Activated CD4-positive, CD25-positive, alpha-beta regulatory T cell treated with anti-CD3 and anti-CD28 coated beads, Interleukin-2, amount 50 U/mL, for 24 hours (primary cell): Measurements from ENCODE around the gene DESI2.

Experiments
- ATAC-seq, 2 donors: fragments of 150-1000 bp; cut with Tn5 transposase; one replicate each; pipeline ENCODE4 v1.10.0; 2021; ENCODE audit warnings: mild to moderate bottlenecking in 1 of 2, moderate library complexity in 1 of 2

DESI2 gene

GRCh38 chr1:244652623-244653438, at the start of gene DESI2:
TSS of gene DESI2 (plus strand) at chr1:244653126. CDS start at chr1:244653314, 188 bp downstream.
- ATAC-seq: peak; percentile 96 to 97

- no peak for ATAC-seq
Observed at GRCh38 chr1:244603498-244603897, 49.4 kb upstream of the DESI2 start.

DNA sequence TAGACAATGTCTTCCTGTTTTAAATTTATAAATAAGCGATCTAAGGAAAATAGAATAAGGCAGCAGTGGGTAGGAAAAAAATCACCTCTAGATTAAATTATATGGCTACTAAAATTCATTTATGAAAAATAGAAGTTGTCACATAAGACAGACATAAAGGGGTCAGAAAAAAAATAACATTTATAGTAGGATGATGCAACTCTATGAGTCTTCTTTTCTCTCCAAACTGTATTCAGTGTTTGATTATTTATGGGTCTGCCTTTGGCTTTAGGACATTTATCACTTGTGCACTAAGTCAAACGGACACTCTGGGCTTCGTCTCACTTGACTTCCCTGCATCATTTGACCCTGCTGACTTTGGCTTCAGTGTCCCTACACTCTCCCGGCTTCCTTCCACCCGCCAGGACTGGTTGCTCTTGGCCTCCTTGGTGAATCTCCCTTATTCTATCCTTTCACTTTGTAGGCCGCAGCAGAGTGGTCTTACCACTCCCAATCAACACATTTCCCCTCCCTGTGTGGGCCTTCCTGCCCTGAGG, 47.0 kb upstream of the DESI2 start:
- ATAC-seq: no peak

- no peak for ATAC-seq
Observed at GRCh38 chr1:244614113-244614836, 38.7 kb upstream of the DESI2 start.

- no peak for ATAC-seq
Observed at GRCh38 chr1:244614879-244615278, 38.0 kb upstream of the DESI2 start.

DNA sequence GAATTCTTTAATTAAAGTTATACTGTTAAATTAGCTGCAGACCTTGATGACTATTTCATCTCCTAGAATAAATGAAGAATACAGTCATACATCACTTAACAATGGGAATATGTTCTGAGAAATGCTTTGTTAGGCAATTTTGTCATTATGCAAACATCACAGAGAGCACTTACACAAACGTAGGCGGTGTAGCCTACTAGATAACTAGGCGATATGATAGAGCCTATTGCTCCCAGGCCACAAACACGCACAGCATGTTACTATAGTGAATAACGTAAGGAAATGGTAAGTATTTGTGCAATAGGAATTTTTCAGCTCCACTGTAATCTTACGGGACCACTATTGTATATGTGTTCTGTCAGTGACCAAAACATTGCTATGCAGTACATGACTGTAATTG, 37.6 kb upstream of the DESI2 start:
- no peak for ATAC-seq

DNA sequence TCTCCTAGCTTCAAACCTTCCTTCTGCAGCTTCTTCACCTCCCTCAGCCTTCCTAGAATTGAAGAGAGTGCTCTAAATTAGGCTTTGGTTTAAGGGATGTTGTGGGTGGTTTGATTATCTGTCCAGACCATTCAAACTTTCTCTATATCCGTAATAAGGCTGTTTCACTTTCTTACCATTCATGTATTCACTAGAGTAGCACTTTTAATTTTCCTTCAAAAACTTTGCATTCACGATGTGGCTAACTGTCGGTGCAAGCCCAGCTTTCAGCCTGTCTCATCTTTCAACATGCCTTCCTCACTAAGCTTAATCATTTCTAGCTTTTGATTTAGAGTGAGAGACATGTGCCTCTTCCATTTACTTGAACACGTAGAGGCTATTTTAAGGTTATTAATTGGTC, 26.2 kb upstream of the DESI2 start:
- ATAC-seq: no peak

- no peak for ATAC-seq
Observed at GRCh38 chr1:244628789-244629188, 24.1 kb upstream of the DESI2 start.

- ATAC-seq: no peak
Observed at GRCh38 chr1:244633140-244633539, 19.8 kb upstream of the DESI2 start.

GRCh38 chr1:244634546-244634945, 18.4 kb upstream of the DESI2 start:
- ATAC-seq: no peak

DNA sequence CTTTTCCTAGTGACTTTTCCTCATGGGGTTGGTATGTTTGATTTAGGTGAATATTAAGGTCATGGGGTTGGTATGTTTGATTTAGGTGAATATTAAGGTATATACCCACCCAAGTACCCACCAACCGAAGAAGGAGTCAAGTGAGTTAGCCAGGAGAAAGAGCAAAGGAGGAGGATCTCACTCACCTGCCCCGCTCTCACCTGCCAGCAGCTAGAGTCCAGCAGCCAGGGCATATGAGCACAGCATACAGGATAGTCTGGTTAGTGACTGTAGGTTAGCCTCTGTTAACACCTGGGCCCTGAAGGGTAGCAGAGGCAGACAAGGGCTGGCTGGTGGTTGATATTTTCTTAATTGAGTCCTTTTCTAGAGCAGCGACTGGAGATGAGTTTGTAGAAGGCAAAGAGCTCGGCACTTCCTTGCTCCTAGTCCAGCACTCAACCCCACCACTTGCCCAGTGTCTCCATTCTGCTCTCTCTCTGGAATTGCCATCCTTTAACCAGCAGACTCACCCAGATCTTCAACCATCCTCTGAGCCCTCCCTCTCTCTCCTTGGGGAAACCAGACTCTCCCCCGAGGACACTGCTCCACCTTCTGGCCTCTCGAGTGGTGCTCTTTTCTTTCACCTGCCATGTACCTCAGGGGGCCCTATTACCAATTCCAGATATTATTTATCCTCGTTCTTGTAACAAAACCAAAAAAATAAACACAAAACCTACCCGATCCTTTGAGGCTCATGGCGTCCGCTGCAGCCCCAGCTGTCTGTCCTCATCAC, 16.3 kb upstream of the DESI2 start:
- ATAC-seq: no peak

GRCh38 chr1:244639561-244639960, 13.4 kb upstream of the DESI2 start:
- no peak for ATAC-seq

- no peak for ATAC-seq
Observed at GRCh38 chr1:244640917-244641316, 12.0 kb upstream of the DESI2 start.

GRCh38 chr1:244642526-244642925, 10.4 kb upstream of the DESI2 start:
- no peak for ATAC-seq

DNA sequence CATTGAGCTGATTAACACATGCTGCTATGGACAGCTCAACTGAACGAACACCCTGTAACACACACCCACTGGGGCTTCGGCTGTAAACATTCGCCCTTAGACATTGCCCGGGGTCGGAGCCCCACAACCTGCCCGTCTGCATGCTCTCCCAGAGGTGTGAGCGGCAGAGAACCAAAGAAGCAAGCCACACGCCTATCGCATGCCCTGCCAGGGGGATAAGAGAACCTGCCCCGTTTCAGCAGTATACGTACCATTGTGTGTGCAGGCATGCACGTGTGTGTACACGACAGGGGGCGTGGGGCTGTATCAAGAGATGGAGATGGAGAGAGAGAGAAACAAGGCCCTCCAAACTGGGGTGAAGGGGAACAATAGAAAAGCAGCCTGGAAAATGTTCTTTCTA, 9.9 kb upstream of the DESI2 start:
- no peak for ATAC-seq

DNA sequence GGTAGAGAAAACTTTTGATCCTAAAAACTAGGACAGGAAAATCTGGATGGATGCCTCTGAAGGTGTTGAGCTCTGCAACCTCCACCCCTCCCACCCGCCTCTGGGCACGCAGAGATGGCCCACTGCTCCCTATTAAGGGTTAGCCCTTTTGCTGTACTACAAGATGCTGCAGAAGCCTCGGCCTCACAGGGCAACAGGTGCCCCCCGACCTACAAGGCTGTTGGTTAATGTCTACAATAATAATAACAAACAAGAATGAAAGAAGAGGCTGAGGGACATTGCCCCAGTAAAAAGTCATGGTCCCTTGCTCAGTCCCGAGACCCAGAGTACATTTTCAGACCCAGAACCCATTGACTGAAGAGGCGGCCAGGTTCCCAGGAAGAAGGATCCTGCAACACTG, 7.5 kb upstream of the DESI2 start:
- ATAC-seq: no peak

DNA sequence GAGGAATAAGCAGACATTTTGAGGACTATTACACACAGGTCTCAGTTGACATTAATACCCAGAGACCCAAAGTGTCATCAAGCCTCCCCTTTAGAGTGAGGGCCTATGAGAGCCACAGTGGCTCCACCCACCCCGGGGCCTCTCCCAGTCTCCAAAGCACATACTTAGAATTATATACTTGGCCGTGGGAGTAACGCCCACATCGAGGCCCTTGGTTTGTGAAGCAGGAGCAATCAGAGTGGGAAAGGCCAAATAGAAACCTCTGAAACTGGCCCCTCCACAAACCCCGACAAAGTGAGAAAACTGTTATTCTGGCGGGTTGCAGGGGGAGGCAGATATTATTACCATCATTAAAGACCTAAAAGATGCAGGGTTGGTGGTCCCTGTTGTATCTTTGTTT, 7.0 kb upstream of the DESI2 start:
- no peak for ATAC-seq

DNA sequence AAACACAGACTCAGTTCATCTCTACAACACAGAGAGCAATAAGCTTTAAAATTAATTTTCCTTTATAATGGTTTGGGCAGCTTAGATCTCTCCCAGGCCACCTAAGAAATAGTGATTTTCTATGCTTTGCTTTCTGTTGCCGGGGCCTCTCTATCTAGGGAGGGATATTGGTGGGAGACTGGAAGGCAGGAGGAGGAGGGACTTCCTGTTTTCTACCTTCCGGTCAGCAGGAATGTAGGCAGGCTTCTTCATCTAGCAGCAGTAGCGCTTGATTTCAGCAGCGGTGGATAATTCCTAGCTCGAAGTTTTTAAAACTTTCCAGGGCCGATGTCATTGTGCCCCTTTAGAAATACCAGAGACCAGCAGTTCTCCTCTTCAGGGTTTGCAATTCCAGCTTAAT, 5.1 kb upstream of the DESI2 start:
- ATAC-seq: no peak

DNA sequence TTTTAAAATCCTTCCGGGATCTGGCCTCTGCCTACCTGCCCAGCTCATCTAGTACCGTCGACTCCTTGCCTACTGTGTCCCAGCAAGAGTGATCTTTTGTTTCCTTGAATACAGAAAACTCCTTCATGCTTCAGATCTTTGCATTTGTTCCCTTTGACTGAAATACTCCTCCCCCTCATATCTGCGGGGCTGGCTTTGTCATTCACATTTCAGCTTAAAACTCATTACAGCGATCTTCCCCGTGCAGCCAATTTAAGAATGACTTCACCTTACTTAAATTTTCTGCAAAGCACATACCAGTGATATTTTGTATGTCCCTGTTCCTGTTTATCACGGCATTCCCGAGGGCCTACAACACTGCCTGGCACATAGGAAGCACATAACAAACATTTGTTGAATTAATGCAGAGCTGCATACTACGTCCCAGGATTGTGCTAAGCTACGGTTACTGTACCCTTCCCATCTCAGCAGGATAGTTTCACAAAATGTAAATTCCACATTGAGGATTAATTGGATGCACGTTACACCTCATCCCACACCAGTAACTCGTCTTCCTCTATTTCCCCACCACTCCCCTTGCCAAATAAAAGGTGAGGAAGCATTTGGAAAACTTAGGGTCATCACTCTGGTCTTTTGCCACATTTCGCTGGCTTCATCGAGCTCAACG, 837 bp upstream of the DESI2 start:
- no peak for ATAC-seq

- ATAC-seq: no peak
Observed at GRCh38 chr1:244653439-244654107, 647 bp downstream of the DESI2 start.

- ATAC-seq: no peak
Observed at GRCh38 chr1:244654108-244655038, 1.4 kb downstream of the DESI2 start.
